Measurements from ENCODE around the gene PXK. TPM values are rescaled to one million over a fixed set of nuclear protein-coding genes. Genes with fewer than 3 reads are reported as not detected.

Gene PXK
- total and polyA plus RNA-seq, 10 of the 15 experiments (the other 5 are each of a cell fraction or from before 2014, with no cell fraction given) = 8.4 to 38.0 (median 27.6) TPM

DNA sequence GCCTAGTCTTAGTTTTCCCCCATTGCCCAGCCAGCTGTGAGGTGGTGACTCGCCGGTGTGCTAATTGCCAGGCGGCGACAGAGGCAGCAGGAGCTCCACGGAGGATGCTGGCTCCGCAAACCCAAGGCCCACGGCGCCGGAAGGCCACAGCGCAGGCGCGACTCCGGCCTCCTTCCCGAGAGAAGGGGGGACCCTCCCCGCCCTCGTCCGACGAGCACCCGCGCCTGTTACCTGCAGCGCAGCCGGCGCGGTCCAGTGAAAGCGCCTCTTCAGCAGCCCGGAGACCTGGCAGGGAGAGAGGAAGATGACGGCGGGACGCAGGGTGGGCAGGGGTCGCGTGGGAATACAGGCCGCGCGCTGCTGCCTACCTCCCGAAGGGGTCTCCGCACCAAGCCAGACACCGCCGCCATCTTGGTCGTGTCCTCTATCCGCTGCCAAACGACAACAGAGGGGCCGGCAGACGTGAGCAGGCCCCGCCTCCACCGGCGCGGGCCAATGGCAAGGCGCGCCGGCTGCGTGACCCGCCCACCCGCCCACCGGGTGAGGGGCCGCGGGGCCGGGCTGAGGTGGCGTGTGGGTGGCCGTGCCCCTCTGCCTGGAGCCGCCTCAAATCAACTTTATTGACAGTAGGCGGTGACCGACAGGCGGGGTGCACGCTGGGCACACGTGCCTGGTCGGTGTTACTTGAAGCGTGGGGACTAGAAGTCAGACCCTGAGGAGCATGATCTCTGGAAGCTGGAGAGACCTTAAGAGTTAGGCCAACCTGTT is 100.9 kb downstream of the PXK start, which contains the start of gene PDHB (continued):
- no peak for TF ChIP-seq SIX5 (IDR thresholded peaks at IDR 0.05; ENCODE audit: low read depth, low read length, severe bottlenecking)
- TF ChIP-seq E2F8 (IDR thresholded peaks at IDR 0.05; ENCODE audit: low read depth, partially characterized antibody) = no peak
- TF ChIP-seq MEF2B (IDR thresholded peaks at IDR 0.05; ENCODE audit: partially characterized antibody, poor library complexity, severe bottlenecking) = no peak
- TF ChIP-seq MEF2A (IDR thresholded peaks at IDR 0.05; ENCODE audit: insufficient read depth, low read depth, low read length) = no peak
- TF ChIP-seq NFYA (IDR thresholded peaks at IDR 0.05; ENCODE audit: borderline replicate concordance, low read depth, low read length) = no peak
- TF ChIP-seq ZBTB33 (IDR thresholded peaks at IDR 0.05) = no peak
- peak; percentile 63 for TF ChIP-seq NRF1 (conservative IDR thresholded peaks at IDR 0.05; ENCODE audit: low read depth, low read length)
- TF ChIP-seq RUNX3 (IDR thresholded peaks at IDR 0.05; ENCODE audit: low read length) = 0 out of 2 replicates have a peak, but pooled peaks have one; percentile 28
- TF ChIP-seq PAX8 (IDR thresholded peaks at IDR 0.05) = no peak
- TF ChIP-seq, protein P1, sequence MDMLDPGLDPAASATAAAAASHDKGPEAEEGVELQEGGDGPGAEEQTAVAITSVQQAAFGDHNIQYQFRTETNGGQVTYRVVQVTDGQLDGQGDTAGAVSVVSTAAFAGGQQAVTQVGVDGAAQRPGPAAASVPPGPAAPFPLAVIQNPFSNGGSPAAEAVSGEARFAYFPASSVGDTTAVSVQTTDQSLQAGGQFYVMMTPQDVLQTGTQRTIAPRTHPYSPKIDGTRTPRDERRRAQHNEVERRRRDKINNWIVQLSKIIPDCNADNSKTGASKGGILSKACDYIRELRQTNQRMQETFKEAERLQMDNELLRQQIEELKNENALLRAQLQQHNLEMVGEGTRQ (IDR thresholded peaks at IDR 0.05; ENCODE audit: borderline replicate concordance, low read depth, low read length) = no peak; the same call in 1 of the 2 replicates
- peak; percentile 90 for TF ChIP-seq SIN3A (IDR thresholded peaks at IDR 0.05; ENCODE audit: low read depth, low read length)
- TF ChIP-seq EP300 (IDR thresholded peaks at IDR 0.05; ENCODE audit: borderline replicate concordance in 1 of 2, control insufficient read depth in 1 of 2, low read depth in 2 of 2, low read length in 2 of 2) = no peak
- TF ChIP-seq ZNF592 (IDR thresholded peaks at IDR 0.05) = peak; percentile 70; the same call in 1 of the 2 replicates
- peak; percentile 91 for TF ChIP-seq PKNOX1 (IDR thresholded peaks at IDR 0.05)
- TF ChIP-seq JUNB (IDR thresholded peaks at IDR 0.05) = no peak
